Mesendoderm (in vitro differentiated cells): Measurements from ENCODE around the gene ATF6.

ENCODE experiments used
- DNase-seq: peaks from one replicate; pipeline ENCODE4 v3.0.0; 2013
- H2AK5ac ChIP-seq: 2 replicates; pipeline ENCODE4 v1.6.1; 2013; ENCODE audit warnings: low read length, inconsistent platforms
- H2BK120ac ChIP-seq: 2 replicates; pipeline ENCODE4 v1.6.1; 2013; ENCODE audit warnings: low read depth, mild to moderate bottlenecking, low read length, moderate library complexity, mixed read lengths
- H2BK15ac ChIP-seq: replicated peaks from 2 replicates; pipeline ENCODE4 v1.6.1; 2013; ENCODE audit warnings: low read depth, mild to moderate bottlenecking, moderate library complexity
- H2BK5ac ChIP-seq: 2 replicates; pipeline ENCODE4 v1.6.1; 2013; ENCODE audit warnings: low read length, inconsistent platforms
- H3K18ac ChIP-seq: 2 replicates; pipeline ENCODE4 v1.6.1; 2013; ENCODE audit warnings: mild to moderate bottlenecking, low read length, mixed read lengths
- H3K23ac ChIP-seq: one replicate; pipeline ENCODE4 v1.6.1; 2013; ENCODE audit warnings: low read length
- H3K27ac ChIP-seq: 2 replicates; pipeline ENCODE4 v1.5.1; 2013; ENCODE audit warnings: low read depth, mild to moderate bottlenecking, inconsistent platforms, low read length, moderate library complexity
- H3K27me3 ChIP-seq: 2 replicates; pipeline ENCODE4 v1.6.1; 2013; ENCODE audit warnings: low read length, control low read depth, mild to moderate bottlenecking, inconsistent platforms; ENCODE audit not compliant: insufficient read depth, poor library complexity
- H3K36me3 ChIP-seq: 2 replicates; pipeline ENCODE4 v1.6.1; 2013; ENCODE audit warnings: low read length, inconsistent platforms; ENCODE audit not compliant: control insufficient read depth, insufficient read depth
- H3K4ac ChIP-seq: one replicate; pipeline ENCODE4 v1.6.1; 2013; ENCODE audit warnings: low read depth, mild to moderate bottlenecking, low read length, moderate library complexity
- H3K4me1 ChIP-seq: 2 replicates; pipeline ENCODE4 v1.6.1; 2013; ENCODE audit warnings: low read depth, low read length, inconsistent platforms; ENCODE audit not compliant: control insufficient read depth
- H3K4me2 ChIP-seq: 2 replicates; pipeline ENCODE4 v1.6.1; 2013; ENCODE audit warnings: low read length
- H3K4me3 ChIP-seq: 2 replicates; pipeline ENCODE4 v1.5.1; 2013; ENCODE audit warnings: mild to moderate bottlenecking, low read length
- H3K56ac ChIP-seq: one replicate; pipeline ENCODE4 v1.6.1; 2013; ENCODE audit warnings: low read length
- H3K79me1 ChIP-seq: 2 replicates; pipeline ENCODE4 v1.6.1; 2013; ENCODE audit warnings: low read length, inconsistent platforms
- H3K79me2 ChIP-seq: 2 replicates; pipeline ENCODE4 v1.6.1; 2013; ENCODE audit warnings: mild to moderate bottlenecking, low read length; ENCODE audit not compliant: control insufficient read depth, insufficient read depth
- H3K9ac ChIP-seq: 2 replicates; pipeline ENCODE4 v1.6.1; 2013; ENCODE audit warnings: low read length, inconsistent platforms
- H4K5ac ChIP-seq: one replicate; pipeline ENCODE4 v1.6.1; 2013; ENCODE audit warnings: low read length
- H4K8ac ChIP-seq: one replicate; pipeline ENCODE4 v1.6.1; 2013; ENCODE audit warnings: low read depth, mild to moderate bottlenecking, control low read depth, low read length, moderate library complexity
- WGBS: extraction: QIAGEN DNeasy Blood & Tissue Kit; methylation state at CpG from one replicate; pipeline ENCODE4 v1.1.7; 2013; ENCODE audit warnings: low lambda C conversion rate, missing lambda C conversion rate; ENCODE audit not compliant: insufficient coverage; ENCODE audit errors: extremely low coverage; 5-methylcytosine and 5-hydroxymethylcytosine counted together

The ATF6 gene

GRCh38 chr1:161972828-161973227, 206.7 kb downstream of the ATF6 start:
- Histone ChIP-seq H3K79me1 (no peaks in the 10 kb centered on the region), H4K8ac (no peak overlapping the region), H3K18ac (no peak overlapping the region), H3K27me3 (no peaks in the 10 kb centered on the region), H2BK120ac (no peak overlapping the region), H3K9ac (no peak overlapping the region), H3K23ac (no peak overlapping the region), H3K27ac (no peak overlapping the region), H4K5ac (no peak overlapping the region), H3K4me2 (no peak overlapping the region), H3K4me3 (no peak overlapping the region), H3K4ac (no peak overlapping the region), H3K79me2 (no peaks in the 10 kb centered on the region), H3K4me1 (no peaks in the 10 kb centered on the region), H2BK5ac (no peak overlapping the region), H3K36me3 (no peaks in the 10 kb centered on the region), H2AK5ac (no peak overlapping the region), H2BK15ac (no peak overlapping the region), H3K56ac (no peak overlapping the region)
- no peak for DNase-seq
- no CpG with 5 or more reads among the region's 9 CpGs for WGBS

GRCh38 chr1:161973924-161974845, 208.1 kb downstream of the ATF6 start:
- no peak overlapping the region for H4K8ac ChIP-seq
- no peak for DNase-seq

GRCh38 chr1:161978011-161978790, 212.1 kb downstream of the ATF6 start:
- no peak for DNase-seq
- Histone ChIP-seq H3K27ac (no peak overlapping the region), H3K27me3 (no peaks in the 10 kb centered on the region), H3K36me3 (no peaks in the 10 kb centered on the region), H3K56ac (no peak overlapping the region), H4K5ac (no peak overlapping the region), H3K4me2 (no peak overlapping the region), H2AK5ac (no peak overlapping the region), H2BK15ac (no peak overlapping the region), H2BK120ac (no peak overlapping the region), H3K79me2 (no peaks in the 10 kb centered on the region), H3K18ac (no peak overlapping the region), H4K8ac (no peak overlapping the region), H3K4ac (no peak overlapping the region), H3K23ac (no peak overlapping the region), H2BK5ac (no peak overlapping the region), H3K4me1 (no peaks in the 10 kb centered on the region), H3K9ac (no peak overlapping the region), H3K4me3 (no peak overlapping the region), H3K79me1 (no peaks in the 10 kb centered on the region)
- no CpG with 5 or more reads among the region's 31 CpGs for WGBS

More at GRCh38 chr1:161973924-161974845, 208.1 kb downstream of the ATF6 start:
- H3K27me3 ChIP-seq: no peaks in the 10 kb centered on the region
- no peak overlapping the region for H3K27ac ChIP-seq
- WGBS: no CpG with 5 or more reads among the region's 9 CpGs
- no peak overlapping the region for H2BK15ac ChIP-seq
- H3K18ac ChIP-seq: no peak overlapping the region
- no peak overlapping the region for H3K4me2 ChIP-seq
- no peak overlapping the region for H3K4ac ChIP-seq
- H2AK5ac ChIP-seq: no peak overlapping the region
- H2BK120ac ChIP-seq: no peak overlapping the region
- H3K4me3 ChIP-seq: no peak overlapping the region
- H3K79me2 ChIP-seq: no peaks in the 10 kb centered on the region
- H3K56ac ChIP-seq: no peak overlapping the region
- no peak overlapping the region for H3K9ac ChIP-seq
- H4K5ac ChIP-seq: no peak overlapping the region
- no peaks in the 10 kb centered on the region for H3K4me1 ChIP-seq
- H3K23ac ChIP-seq: no peak overlapping the region
- H2BK5ac ChIP-seq: no peak overlapping the region
- H3K79me1 ChIP-seq: no peaks in the 10 kb centered on the region
- H3K36me3 ChIP-seq: no peaks in the 10 kb centered on the region

- H2BK120ac ChIP-seq: no peak overlapping the region
- H2BK5ac ChIP-seq: no peak overlapping the region
- no peak for DNase-seq
- H3K18ac ChIP-seq: no peak overlapping the region
- no peak overlapping the region for H3K4me3 ChIP-seq
- H3K79me2 ChIP-seq: no peaks in the 10 kb centered on the region
- no peak overlapping the region for H3K23ac ChIP-seq
- no peak overlapping the region for H3K4me2 ChIP-seq
- H3K9ac ChIP-seq: no peak overlapping the region
- no peaks in the 10 kb centered on the region for H3K36me3 ChIP-seq
- no peak overlapping the region for H3K56ac ChIP-seq
- WGBS: no CpG with 5 or more reads among the region's 8 CpGs
- H3K27ac ChIP-seq: no peak overlapping the region
- no peak overlapping the region for H4K8ac ChIP-seq
- no peak overlapping the region for H2AK5ac ChIP-seq
- H3K4me1 ChIP-seq: no peaks in the 10 kb centered on the region
- no peak overlapping the region for H4K5ac ChIP-seq
- H2BK15ac ChIP-seq: no peak overlapping the region
- H3K27me3 ChIP-seq: no peaks in the 10 kb centered on the region
- H3K4ac ChIP-seq: no peak overlapping the region
- H3K79me1 ChIP-seq: no peaks in the 10 kb centered on the region
Observed at GRCh38 chr1:161981126-161981525, 215.0 kb downstream of the ATF6 start.

GRCh38 chr1:161981735-161982506, 215.8 kb downstream of the ATF6 start:
- H2BK15ac ChIP-seq: no peak overlapping the region
- no peak overlapping the region for H3K4me3 ChIP-seq
- H4K8ac ChIP-seq: no peak overlapping the region
- H3K18ac ChIP-seq: no peak overlapping the region
- DNase-seq: no peak
- no peaks in the 10 kb centered on the region for H3K36me3 ChIP-seq
- no CpG with 5 or more reads among the region's 11 CpGs for WGBS
- H3K4ac ChIP-seq: no peak overlapping the region
- H3K23ac ChIP-seq: no peak overlapping the region
- no peak overlapping the region for H3K4me2 ChIP-seq
- no peak overlapping the region for H2AK5ac ChIP-seq
- H3K56ac ChIP-seq: no peak overlapping the region
- H3K79me1 ChIP-seq: no peaks in the 10 kb centered on the region
- H3K4me1 ChIP-seq: no peaks in the 10 kb centered on the region
- H4K5ac ChIP-seq: no peak overlapping the region
- H2BK120ac ChIP-seq: no peak overlapping the region
- H3K79me2 ChIP-seq: no peaks in the 10 kb centered on the region
- no peak overlapping the region for H2BK5ac ChIP-seq
- no peaks in the 10 kb centered on the region for H3K27me3 ChIP-seq
- no peak overlapping the region for H3K9ac ChIP-seq
- H3K27ac ChIP-seq: no peak overlapping the region
